SKM-1 treated with dmso at 0.1 percent for 144 hours (cell line): ENCODE measurements around the gene MCM5.
"Not testable (repeated sequence)": the region's sequence is repeated elsewhere in the genome, so short reads cannot be mapped to it uniquely, and the experiment has no call there.

ENCODE experiments used
- DNase-seq: peaks from one replicate; lab custom pipeline; 2025; ENCODE audit not compliant: unreplicated experiment; lab: John Stamatoyannopoulos, UW

The MCM5 gene

DNA sequence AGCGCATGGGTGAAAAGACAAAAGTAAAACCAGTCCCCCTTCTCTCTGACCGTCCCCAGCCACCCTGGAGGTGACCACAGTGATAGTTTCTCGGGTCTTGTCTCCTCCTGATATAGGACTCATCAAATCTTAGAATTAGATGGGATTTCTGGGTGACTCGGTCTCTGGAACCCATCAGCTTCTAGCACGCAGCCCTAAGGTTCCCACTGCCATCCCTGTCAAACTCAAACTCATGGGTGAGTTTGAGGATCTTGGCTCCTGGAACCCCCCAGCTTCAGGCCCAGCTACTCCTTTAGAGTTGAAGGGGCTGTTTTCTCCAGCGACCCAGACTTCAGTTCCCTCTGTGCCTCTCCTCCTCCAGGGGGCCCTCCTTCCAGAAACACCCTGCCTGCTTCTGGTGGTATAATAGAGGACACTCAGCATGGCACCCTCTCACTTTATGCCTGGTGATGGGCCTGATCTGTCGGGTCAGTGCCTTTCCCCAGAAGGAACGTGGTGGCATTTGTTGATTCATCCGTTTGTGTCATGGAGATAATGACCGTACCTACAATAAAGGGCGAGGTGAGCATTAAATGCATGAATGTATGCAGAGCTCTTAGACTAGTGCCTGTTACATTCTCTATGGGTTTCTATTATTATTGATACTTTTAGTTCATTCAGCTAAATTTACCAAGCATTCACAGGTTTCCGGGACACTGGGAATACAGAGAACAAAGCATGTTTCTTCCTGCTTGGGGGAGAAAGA lies 31.7 kb downstream of the MCM5 start:
- DNase-seq = no peak

DNA sequence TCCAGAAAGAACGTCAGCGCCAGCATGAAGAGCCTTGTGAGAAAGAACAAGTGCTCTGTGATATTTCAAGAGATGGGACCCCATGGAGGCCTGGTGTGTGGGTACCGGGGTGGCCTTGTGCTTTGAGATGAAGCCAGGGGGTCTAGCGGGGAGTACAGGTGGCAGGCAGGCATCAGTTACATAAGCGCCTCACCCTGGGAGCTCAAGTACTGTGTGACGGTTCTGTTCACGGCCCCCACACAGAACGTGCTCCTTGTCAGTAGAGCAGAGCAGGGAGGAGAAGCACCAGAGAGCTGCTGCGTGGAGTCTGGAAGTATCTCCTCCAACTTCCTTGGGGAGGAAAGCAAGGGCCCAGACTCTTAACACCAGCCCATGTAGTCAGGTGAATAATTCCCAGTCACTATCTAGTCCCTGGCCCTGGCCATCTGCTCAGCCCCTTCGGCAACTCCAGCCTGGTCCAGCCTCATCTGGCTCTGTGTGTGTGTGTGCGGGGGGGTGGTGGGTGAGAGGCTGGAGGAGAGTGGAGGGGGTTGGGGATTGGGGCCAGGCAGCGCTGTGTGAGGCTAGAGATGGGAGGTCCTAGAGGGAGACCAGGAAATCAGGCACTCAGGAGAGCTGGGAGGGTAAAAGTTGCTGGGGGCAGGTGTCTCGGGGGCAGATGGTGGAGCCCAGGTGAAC lies 32.4 kb downstream of the MCM5 start:
- DNase-seq = no peak

DNA sequence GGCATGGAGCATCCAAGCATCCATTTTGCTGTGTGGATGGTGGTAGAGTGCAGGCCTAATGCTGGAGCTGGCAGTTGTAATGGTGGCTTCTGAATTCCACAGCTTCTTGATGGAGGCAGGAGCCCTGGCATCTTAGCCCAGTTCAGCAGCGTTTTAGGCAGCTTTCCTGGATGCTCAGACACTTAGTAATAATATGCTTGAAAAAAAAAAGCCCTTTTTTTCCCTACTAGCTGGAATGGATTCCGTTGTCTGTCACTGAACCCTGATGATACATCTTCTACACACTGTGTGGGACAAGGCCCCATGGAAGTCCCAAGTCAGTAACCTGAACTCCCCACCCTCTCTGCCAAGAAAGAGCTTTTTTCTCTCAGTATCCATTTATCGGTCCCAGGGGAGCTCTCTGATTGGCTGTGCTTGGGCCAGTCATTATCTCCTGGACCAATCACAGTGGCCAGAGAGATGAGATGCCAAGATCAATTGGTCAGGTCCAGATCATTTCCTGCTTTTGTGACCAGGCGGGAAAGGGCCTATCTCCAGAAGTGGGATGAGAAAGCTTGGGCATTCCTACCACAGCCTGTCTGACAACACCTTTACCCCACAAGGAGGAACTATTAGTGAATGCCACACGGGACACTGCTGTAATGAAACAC lies 34.2 kb downstream of the MCM5 start:
- DNase-seq = no peak

DNA sequence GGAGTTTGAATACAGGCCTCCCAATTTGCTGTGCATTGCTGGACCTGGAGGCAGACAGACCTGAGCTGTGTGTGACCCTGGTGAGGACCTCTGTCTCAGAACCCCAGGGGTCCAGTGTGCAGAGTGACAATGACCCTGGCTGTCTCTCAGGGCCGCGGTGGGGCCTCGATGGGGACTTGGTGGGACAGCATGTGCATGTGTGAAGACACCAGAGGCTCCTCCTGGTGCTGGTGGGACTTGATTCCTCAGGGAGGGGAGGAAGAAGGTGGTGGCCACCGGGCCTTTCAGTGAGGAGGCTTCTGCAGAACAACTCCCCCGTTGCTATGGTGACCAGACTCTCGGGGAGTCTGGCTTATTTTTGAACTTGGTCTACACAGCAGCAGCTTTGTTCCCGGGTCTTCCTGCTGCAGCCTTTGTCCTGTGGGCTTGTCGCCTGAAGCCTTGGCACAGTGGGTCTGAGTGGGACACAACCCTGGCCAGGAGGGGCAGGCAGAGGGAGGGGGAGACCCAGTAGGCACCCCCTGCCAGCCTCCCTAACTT lies 35.3 kb downstream of the MCM5 start:
- DNase-seq = no peak

DNA sequence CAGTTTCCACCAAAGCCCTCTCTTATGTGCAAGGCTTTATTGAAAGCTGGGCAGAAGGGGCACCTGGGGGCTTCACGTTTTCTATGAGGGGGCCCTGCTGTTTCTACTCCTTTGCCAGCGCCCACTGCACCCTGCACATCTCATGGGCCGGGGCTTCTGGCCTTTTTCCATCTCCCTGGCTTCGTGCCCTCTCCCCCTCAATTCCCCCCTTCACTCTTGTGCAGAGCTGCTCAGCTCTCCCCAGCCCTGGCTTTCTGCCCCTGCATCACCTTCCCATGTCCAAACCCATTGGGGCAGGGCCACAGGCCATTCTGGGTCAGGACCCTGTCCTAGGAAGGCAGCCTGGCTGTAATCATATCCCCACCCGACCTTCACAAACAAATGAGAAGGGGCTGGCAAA lies 36.5 kb downstream of the MCM5 start:
- no peak for DNase-seq

DNA sequence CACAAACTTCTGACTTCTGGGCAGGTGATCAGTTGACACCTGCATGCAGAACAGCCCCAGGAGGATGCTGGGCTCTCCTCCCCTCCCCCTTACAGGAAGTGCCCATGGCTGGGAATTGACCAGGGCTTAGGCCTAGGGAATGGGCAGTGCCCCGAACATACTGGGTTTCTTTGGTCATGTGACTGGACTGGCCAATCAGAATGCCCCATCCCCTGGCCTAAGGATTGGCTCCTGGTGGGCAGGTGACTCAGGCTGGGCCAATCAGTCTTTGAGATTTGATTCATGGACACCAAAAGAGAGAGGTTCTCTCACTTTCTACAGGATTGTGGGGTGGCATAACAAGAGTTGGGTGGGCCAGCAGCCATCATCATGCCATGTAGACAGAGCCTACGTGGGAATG lies 37.1 kb downstream of the MCM5 start:
- DNase-seq = no peak

DNA sequence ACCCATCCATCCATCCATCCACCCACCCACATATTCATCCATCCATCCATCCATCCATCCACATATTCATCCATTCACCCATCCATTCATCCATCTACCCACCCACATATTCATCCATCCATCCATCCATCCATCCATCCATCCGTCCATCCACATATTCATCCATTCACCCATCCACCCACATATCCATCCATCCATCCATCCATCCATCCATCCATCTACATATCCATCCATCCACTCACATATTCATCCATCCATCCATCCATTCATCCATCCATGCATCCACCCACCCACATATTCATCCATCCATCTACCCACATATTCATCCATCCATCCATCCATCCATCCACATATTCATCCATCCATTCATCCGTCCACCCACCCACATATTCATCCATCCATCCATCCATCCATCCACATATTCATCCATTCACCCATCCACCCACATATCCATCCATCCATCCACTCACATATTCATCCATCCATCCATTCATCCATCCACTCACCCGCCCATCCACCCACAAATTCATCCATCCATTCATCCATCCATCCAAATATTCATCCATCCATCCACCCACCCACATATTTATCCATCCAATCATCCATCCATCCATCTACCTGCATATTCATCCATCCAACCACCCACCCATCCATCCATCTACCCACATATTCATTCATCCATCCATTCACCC lies 38.9 kb downstream of the MCM5 start:
- not testable (repeated sequence) for DNase-seq

DNA sequence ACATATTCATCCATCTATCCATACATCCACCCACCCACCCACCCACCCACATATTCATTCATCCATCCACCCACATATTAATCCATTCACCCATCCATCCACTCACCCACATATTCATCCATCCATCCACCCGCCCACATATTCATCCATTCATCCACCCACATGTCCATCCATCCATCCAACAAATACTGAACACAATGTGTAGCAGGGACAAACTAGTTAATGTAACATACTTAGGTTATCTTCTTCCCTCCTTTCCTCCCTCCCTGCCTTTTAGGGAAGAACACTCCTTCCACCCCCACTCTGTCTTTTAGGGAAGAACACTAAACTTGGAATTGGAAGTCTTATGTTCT lies 39.4 kb downstream of the MCM5 start:
- DNase-seq = no peak

DNA sequence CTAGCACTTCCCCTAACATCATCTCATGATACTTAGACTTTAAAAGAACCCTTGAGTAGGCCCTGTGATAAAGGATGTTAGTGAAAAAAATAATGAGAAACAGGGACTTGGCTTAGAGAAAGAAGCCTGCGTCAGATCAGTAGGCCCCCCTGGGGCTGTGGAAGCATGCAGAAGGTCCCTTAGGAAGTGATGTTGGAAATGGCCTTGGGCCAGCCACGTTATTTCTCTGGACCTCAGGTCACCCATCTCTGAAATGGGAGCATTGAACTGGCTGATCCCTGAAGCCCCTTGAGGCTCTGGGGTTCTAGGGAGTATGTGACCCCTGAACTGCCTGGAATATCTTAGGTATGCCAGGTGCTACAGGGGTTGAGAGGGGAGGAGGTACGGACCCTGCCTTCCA lies 40.2 kb downstream of the MCM5 start:
- DNase-seq = no peak

DNA sequence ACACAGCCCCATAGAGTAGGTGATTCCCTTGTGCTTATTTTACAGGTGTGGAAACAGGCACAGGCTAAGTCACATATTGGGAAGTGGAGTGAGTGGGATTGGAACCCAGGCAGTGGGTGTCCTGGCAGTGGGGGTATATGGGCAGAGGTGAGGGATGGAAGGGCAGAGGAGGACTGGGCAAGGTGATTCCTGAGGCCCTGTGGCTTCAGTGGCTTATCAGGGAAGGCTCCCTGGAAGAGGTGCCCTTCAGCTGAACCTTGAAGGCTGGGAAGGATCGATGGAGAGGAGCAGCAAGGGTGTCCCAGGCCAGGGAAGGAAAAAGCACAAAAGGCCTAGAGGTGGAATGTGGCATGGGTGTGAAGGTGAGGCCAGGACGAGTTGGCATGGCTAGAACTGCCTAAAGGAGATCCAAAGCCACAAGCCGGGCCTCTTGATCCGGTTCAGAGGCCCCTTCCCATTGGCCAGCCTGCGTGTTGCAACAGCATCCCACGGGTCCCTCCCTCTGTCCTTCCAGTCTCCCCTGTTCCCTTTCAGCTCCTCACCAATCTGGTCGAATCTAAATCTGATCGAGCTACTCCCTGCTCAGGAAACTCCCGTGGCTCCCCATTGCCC lies 41.7 kb downstream of the MCM5 start:
- DNase-seq = no peak

DNA sequence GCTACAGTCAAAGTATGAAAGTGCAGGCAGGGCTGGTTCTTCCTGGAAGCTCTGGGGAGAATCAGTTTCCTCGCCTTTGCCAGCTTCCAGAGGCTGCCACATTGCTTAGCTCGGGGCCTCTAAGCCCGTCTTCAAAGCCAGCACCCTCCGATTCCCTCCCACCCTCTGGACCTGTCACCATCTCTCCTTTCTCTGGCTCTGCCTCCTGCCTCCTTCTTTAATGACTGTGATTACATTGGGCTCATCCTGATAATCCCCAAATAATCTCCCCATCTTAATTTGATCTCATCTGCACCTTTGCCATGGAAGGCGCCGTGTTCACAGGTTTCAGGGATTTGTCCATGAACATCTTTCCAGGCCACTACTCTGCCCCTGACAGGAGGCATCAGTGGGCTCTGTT lies 42.5 kb downstream of the MCM5 start:
- no peak for DNase-seq

DNA sequence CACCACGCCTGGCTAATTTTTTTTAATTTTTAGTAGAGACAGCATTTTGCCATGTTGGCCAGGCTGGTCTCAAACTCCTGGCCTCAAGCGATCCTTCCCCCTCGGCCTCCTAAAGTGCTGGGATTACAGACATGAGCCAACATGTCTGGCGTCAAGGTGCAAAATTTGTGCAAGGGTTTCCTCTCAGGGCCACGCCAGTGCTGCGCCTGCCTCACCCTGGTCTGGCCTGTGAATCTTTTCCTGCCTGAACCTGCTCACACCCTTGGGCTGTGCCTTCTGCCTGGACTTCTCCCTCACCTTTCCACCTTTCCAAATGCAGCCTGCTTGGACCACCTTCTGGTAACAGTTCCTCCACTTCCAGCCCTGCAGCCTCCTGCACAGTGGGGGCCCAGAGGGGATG lies 43.4 kb downstream of the MCM5 start:
- no peak for DNase-seq

DNA sequence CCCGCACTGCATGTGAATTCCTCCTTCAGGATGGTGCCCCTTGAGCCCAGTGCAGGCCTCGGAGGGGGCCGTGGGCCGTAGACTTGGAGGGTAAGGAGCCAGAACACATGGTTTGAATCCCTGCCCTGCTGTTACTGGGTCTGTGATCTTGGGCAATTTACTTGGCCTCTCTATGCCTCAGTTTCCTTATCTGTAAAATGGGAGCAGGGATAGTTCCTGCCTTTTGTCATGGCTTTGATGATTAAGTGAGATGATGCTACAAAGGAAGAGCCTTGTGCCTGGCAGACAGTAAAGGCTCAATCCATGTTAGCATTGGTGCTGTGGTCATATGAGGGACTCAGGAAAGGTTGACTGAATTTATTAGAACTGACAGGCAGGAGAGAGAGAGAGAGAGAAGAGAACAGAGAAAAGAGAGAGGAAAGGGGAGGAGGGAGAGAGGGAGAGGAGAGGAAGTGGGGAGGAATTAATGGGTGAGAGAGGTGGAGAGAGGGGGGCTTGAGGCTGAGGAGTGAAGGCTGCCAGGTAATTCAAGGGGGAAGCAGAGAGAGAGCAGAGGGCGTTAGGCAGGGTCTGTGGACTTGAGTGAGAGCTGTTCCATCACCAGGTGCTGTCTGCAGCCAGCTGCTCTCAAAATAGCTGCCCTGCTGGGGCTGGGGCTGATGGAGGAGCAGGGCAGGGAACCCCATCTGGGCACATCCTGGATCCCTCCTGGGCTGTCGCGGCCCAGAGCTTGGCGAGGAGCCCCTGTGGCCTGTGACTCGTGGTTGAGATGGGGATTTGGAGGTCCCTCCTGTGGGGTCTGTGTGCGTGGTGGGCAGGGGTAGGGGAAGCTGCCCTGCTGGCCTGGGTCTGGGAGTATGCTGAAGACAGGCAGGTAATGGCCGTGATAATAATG lies 44.1 kb downstream of the MCM5 start:
- no peak for DNase-seq

DNA sequence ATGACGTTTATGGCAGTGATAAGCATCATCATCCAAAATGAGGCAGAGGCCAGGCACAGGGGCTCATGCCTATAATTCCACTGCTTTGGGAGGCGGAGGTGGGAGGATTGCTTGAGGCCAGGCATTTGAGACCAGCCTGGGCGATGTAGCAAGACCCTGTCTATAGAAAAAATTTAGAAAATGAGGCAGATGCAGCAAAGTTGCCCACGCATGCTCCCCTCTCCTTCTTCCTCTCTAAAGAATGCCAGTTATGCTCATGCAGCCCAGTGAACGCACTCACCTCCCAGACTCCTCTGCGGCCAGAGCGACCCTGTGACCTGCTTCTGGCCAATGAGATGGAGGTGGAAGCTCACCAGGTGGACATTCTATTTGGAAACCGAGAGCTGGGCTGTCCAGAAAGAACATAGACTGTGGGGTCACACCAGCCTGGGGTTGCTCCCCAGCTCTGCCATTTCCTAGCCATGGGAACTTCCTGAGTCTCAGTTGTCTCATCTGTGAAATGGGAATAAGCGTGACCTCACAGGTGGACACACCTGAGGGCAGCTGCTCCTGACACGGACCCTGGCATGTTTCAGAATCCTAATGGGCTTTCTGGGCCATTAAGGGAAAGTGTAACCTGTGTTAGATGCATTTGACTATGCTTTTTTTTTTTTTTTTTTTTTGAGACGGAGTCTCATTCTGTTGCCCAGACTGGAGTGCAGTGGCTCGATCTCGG lies 44.9 kb downstream of the MCM5 start:
- DNase-seq = no peak

DNA sequence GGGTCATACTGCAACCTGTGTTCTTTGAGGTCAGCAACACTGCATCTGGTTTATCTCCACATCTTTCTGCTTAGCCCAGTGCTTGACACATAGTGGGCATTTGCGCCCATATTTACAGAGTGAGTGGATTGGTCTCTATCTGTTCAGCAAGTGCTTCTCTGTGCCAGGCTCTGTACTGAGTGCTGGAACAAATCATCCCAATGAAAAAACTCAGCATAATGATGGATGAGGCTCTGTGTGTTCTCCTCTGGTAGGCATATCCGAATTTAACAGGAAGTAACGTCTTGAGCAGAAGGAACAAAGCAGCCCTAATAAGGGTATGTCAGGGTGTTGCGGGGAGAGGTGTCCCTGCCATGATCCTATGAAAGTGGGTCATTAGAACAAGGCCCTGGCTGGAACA lies 46.0 kb downstream of the MCM5 start:
- no peak for DNase-seq

DNA sequence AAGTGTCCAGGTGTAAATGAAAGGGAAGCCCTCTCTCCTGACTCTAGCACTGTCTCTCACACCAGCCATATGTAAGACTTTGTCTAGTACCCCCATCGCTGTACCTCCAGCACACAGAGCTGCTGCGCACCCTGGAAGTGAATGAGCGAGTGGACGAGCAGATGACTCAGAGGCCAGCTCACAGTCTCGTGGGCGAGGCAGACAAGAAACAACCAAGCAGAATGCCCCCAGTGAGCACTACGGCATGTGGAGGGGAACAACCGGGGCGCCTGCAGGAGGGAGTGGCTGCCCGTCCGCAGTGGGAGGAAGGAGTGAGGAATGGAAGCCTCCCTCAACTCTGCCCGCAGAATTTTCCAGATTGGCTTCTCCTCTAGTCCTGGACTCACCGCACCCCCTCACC lies 46.4 kb downstream of the MCM5 start:
- DNase-seq = no peak

DNA sequence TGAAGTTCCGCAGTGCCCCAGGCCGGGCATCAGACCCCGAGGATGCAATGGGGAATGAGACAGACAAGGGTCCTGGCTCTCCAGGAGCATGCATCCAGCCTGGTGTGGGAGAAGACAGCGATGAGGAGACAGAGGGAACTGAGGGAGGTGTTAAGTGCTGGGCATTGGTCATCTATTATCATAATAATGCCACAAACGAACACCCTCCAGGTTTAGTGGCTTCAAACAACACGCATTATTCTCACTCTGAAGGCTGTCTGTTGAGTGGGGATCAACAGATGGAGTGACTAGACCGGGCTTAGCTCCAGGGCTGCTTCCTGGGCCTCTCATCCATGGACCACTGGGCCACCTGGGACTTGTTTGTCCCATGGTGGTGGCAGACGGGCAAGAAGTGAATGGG lies 48.6 kb downstream of the MCM5 start:
- no peak for DNase-seq

DNA sequence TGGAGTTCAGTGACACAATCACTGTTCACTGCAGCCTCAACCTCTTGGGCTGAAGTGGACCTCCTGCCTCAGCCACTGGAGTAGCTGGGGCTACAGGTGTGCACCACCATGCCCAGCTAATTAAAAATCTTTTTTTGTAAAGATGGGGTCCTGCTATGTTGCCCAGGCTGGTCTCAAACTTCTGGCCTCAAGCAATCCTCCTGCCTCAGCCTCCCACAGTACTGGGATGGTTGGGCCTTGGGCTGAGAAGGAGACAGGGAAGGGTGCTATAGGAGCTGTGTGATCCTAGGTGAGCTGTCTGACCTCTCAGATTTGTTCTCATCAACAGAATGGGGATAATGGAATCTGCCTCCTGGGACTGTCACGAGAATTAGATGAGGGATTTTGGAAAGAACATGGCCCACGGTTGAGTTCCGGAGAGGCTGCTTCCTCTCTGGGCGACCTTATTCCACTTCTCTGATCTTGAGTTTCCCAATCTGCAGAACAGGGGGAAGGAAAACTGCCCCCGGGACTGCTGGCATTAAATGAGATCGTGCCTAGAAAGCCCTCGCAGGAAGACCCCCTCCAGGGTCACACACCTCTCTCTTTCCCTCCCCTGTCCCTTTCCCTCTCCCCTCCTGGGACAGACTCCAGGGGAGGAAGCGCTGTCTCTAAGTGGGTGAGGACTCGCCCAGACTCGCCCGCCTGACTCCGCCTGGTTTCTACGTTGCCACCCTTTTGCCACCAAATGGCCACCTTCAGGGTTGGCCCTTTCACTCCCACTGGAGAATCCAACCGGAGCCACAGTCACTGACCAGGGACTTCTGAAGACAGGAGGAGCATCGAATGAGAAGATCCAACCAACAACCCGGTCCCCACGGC lies 50.1 kb downstream of the MCM5 start:
- DNase-seq = no peak
